ENCODE results near the gene PARP15. TPM values are rescaled to one million over a fixed set of nuclear protein-coding genes. Genes with fewer than 3 reads are reported as not detected.
A peak's percentile ranks its signal among the peaks of the same experiment; 100 is the strongest.

PARP15 gene
- total RNA-seq (1 to 10 TPM; 4.4 to 6.1 TPM), polyA plus RNA-seq (1 to 10 TPM; 2.4 to 4.3 TPM)
- long read RNA-seq, donor 1 = 0 reads
- long read RNA-seq, donor 2 = 0 reads
- long read RNA-seq, donor 3 = 0 reads
- long read RNA-seq, donor 4 = 0 reads
- long read RNA-seq, donor 5 = 0 reads

DNA sequence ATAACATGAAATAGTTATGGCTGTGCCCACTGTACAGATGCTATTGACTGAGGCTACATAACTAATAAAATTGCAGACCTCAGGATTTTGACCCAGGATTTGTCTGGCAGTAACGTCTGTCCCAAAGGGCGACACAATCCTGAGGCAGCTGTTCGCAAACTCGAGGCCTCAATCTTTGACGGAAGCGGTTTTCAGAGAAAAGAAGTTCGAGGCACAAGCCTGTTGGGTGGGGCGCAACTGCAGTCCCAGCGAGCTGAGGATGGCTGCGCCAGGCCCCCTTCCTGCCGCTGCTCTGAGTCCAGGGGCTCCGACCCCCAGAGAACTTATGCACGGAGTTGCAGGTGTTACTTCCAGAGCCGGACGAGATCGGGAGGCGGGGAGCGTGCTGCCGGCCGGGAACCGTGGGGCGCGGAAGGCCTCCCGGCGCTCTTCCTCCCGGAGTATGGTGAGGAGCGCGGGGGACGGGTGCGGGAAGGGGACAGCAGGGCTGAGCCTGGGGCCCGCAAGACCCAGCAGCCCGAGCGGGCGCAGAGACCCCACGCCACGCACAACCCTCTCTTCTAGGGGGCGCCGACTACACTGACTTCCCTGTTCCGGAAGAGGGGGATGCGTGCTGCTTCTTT, at the start of gene PARP15:
Gene PARP15 (plus strand): TSS at position 242 of the 623 bp plus-strand sequence. CDS start 18 bp downstream, at position 260.
- WGBS, 2 donors = 2 to 6% methylated on average over 38 to 40 of the region's 40 CpGs
- ATAC-seq (ENCODE audit: insufficient read depth, low FRiP score) (no peak), DNase-seq (peak; percentile 14 to 22 (median 15))
- Histone ChIP-seq H3K9me3 (ENCODE audit: control insufficient read depth in 4 of 4, insufficient read depth in 3 of 4, low read length in 3 of 4) (peaks cover 1 to 6% (median 3%) of the 10 kb centered on the region in 4 donors), H3K4me1 (ENCODE audit: control insufficient read depth in 5 of 5, insufficient read depth in 5 of 5, low read length in 5 of 5) (peaks cover 0 to 3% (median 0%) of the 10 kb centered on the region in 5 donors), H3K27me3 (ENCODE audit: control insufficient read depth in 3 of 3, insufficient read depth in 3 of 3, low read length in 2 of 3) (peaks cover 0 to 8% (median 0%) of the 10 kb centered on the region in 3 donors), H3K4me3 (peak within 1 kb of the TSS; percentile 54), H3K36me3 (ENCODE audit: control insufficient read depth in 4 of 4, insufficient read depth in 4 of 4, low read length in 4 of 4) (peaks cover 0 to 4% (median 1%) of the 10 kb centered on the region in 4 donors), H3K9ac (ENCODE audit: insufficient read depth in 1 of 2, low read length in 2 of 2) (peak within 1 kb of the TSS in 1 of 2 donors; percentile 37), H3K27ac (ENCODE audit: low read depth in 1 of 2, low read length in 1 of 2) (peak within 1 kb of the TSS in 1 of 2 donors; percentile 46)
- TF ChIP-seq, protein P1, sequence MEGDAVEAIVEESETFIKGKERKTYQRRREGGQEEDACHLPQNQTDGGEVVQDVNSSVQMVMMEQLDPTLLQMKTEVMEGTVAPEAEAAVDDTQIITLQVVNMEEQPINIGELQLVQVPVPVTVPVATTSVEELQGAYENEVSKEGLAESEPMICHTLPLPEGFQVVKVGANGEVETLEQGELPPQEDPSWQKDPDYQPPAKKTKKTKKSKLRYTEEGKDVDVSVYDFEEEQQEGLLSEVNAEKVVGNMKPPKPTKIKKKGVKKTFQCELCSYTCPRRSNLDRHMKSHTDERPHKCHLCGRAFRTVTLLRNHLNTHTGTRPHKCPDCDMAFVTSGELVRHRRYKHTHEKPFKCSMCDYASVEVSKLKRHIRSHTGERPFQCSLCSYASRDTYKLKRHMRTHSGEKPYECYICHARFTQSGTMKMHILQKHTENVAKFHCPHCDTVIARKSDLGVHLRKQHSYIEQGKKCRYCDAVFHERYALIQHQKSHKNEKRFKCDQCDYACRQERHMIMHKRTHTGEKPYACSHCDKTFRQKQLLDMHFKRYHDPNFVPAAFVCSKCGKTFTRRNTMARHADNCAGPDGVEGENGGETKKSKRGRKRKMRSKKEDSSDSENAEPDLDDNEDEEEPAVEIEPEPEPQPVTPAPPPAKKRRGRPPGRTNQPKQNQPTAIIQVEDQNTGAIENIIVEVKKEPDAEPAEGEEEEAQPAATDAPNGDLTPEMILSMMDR (IDR thresholded peaks at IDR 0.05; ENCODE audit: control extremely low read depth, extremely low read depth) = no peak

DNA sequence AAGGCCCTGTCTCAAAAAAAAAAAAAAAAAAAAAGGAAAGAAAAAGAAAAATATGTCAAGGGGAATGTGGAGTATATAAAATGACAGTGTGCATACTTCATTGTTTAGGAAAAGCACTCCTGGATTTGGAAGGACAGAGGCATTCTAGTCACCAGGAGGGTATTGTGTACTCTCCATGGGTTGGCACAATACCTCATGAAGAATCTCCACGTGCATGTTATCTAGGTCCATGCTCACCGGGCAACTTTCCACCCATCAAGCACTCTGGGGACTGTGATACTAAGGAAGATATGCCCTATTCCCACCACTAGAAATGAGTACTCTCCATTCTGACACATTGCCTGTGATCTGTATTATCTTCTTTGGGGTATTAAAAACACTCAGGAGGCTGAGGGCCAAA, 47.3 kb upstream of the PARP15 start:
- TF ChIP-seq, protein P1 (IDR thresholded peaks at IDR 0.05; ENCODE audit: control extremely low read depth, extremely low read depth) = no peak
- H3K36me3 ChIP-seq (ENCODE audit: control insufficient read depth in 4 of 4, insufficient read depth in 4 of 4, low read length in 4 of 4) = peaks cover 12 to 47% (median 24%) of the 10 kb centered on the region in 4 donors
- WGBS, 2 donors = 81 to 88% methylated on average over 2 of the region's 2 CpGs
- no peak overlapping the region for H3K4me3 ChIP-seq
- H3K9ac ChIP-seq (ENCODE audit: insufficient read depth in 1 of 2, low read length in 2 of 2) = no peak overlapping the region
- ATAC-seq (ENCODE audit: insufficient read depth, low FRiP score) = no peak
- H3K27me3 ChIP-seq (ENCODE audit: control insufficient read depth in 3 of 3, insufficient read depth in 3 of 3, low read length in 2 of 3) = no peaks in the 10 kb centered on the region
- H3K27ac ChIP-seq (ENCODE audit: low read depth in 1 of 2, low read length in 1 of 2) = no peak overlapping the region
- H3K9me3 ChIP-seq (ENCODE audit: control insufficient read depth in 4 of 4, insufficient read depth in 3 of 4, low read length in 3 of 4) = no peaks in the 10 kb centered on the region
- no peak for DNase-seq
- no peaks in the 10 kb centered on the region for H3K4me1 ChIP-seq (ENCODE audit: control insufficient read depth in 5 of 5, insufficient read depth in 5 of 5, low read length in 5 of 5)

DNA sequence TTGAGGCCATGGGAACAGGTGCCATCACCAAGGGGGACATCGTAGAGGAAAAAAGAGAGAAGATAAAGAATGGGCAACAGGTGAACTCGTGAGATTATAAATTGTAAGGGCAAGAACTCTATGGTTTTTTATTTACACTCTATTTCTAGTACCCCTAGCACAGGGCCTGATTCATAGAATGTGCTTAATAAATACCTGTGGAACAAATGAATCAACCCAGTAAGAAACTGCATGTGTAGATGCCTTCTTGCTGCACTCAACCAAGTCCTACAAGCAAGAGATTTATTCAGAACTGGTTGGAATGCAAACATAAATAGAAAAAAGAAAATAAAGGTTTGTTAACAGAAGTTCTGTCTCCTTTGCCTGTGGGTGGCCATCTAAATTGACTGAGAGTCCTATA, 44.0 kb upstream of the PARP15 start:
- Histone ChIP-seq H3K9ac (ENCODE audit: insufficient read depth in 1 of 2, low read length in 2 of 2) (no peak overlapping the region), H3K4me3 (no peak overlapping the region), H3K27ac (ENCODE audit: low read depth in 1 of 2, low read length in 1 of 2) (no peak overlapping the region), H3K27me3 (ENCODE audit: control insufficient read depth in 3 of 3, insufficient read depth in 3 of 3, low read length in 2 of 3) (no peaks in the 10 kb centered on the region), H3K4me1 (ENCODE audit: control insufficient read depth in 5 of 5, insufficient read depth in 5 of 5, low read length in 5 of 5) (no peaks in the 10 kb centered on the region), H3K9me3 (ENCODE audit: control insufficient read depth in 4 of 4, insufficient read depth in 3 of 4, low read length in 3 of 4) (no peaks in the 10 kb centered on the region), H3K36me3 (ENCODE audit: control insufficient read depth in 4 of 4, insufficient read depth in 4 of 4, low read length in 4 of 4) (peaks cover 8 to 52% (median 25%) of the 10 kb centered on the region in 4 donors)
- TF ChIP-seq, protein P1 (IDR thresholded peaks at IDR 0.05; ENCODE audit: control extremely low read depth, extremely low read depth) = no peak
- 90 to 94% methylated on average over 2 of the region's 2 CpGs for WGBS, 2 donors
- ATAC-seq (ENCODE audit: insufficient read depth, low FRiP score) = no peak
- no peak for DNase-seq

Data from lung (tissue), 16 donors.